NCI-H146 treated with DMSO at 0.1 percent for 48 hours (cell line): Measurements from ENCODE around the gene GALNT11.
"Not testable (repeated sequence)": the region's sequence is repeated elsewhere in the genome, so short reads cannot be mapped to it uniquely, and the experiment has no call there.

Experiments
- DNase-seq: peaks from one replicate; lab custom pipeline; 2025; ENCODE audit not compliant: unreplicated experiment; lab: John Stamatoyannopoulos, UW

The GALNT11 gene

GRCh38 chr7:152025077-152025936 is at the start of gene GALNT11:
Gene GALNT11 (plus strand): TSS chr7:152025674. CDS start chr7:152094228, 68,554 bp downstream.
- peak; percentile 35 for DNase-seq

- DNase-seq, result no peak
Measured at GRCh38 chr7:151978616-151979015, 46.9 kb upstream of the GALNT11 start.

- no peak for DNase-seq
Measured at GRCh38 chr7:151981223-151981622, 44.3 kb upstream of the GALNT11 start.

- DNase-seq, result no peak
Measured at GRCh38 chr7:151982806-151983205, 42.7 kb upstream of the GALNT11 start.

- no peak for DNase-seq
Measured at GRCh38 chr7:151984612-151985011, 40.9 kb upstream of the GALNT11 start.

GRCh38 chr7:151987748-151988529 is 37.5 kb upstream of the GALNT11 start:
- no peak for DNase-seq

- no peak for DNase-seq
Measured at GRCh38 chr7:151992375-151992774, 33.1 kb upstream of the GALNT11 start.

GRCh38 chr7:151993977-151994676 is 31.3 kb upstream of the GALNT11 start:
- DNase-seq, result no peak

GRCh38 chr7:151999424-152000090 is 25.9 kb upstream of the GALNT11 start:
- no peak for DNase-seq

GRCh38 chr7:152000191-152000590 is 25.3 kb upstream of the GALNT11 start:
- no peak for DNase-seq

GRCh38 chr7:152006336-152006735 is 19.1 kb upstream of the GALNT11 start:
- no peak for DNase-seq

GRCh38 chr7:152011860-152012259 is 13.6 kb upstream of the GALNT11 start:
- no peak for DNase-seq

GRCh38 chr7:152013230-152013629 is 12.2 kb upstream of the GALNT11 start:
- DNase-seq, result no peak

GRCh38 chr7:152013974-152014373 is 11.5 kb upstream of the GALNT11 start:
- no peak for DNase-seq

GRCh38 chr7:152014722-152015121 is 10.8 kb upstream of the GALNT11 start:
- no peak for DNase-seq

GRCh38 chr7:152015600-152015999 is 9.9 kb upstream of the GALNT11 start:
- DNase-seq, result no peak

GRCh38 chr7:152016947-152017346 is 8.5 kb upstream of the GALNT11 start:
- DNase-seq, result no peak

- not testable (repeated sequence) for DNase-seq
Measured at GRCh38 chr7:152017683-152018082, 7.8 kb upstream of the GALNT11 start.

- not testable (repeated sequence) for DNase-seq
Measured at GRCh38 chr7:152021740-152022139, 3.7 kb upstream of the GALNT11 start.

- DNase-seq, result no peak
Measured at GRCh38 chr7:152025937-152026890, 740 bp downstream of the GALNT11 start.
